Hippocampal formation (tissue), 2 donors: ENCODE results near the gene SEPTIN11.

Experiments used
- DNase-seq, 2 donors: peaks; one replicate each; lab custom pipeline; 2025; lab: John Stamatoyannopoulos, UW

Gene SEPTIN11

DNA sequence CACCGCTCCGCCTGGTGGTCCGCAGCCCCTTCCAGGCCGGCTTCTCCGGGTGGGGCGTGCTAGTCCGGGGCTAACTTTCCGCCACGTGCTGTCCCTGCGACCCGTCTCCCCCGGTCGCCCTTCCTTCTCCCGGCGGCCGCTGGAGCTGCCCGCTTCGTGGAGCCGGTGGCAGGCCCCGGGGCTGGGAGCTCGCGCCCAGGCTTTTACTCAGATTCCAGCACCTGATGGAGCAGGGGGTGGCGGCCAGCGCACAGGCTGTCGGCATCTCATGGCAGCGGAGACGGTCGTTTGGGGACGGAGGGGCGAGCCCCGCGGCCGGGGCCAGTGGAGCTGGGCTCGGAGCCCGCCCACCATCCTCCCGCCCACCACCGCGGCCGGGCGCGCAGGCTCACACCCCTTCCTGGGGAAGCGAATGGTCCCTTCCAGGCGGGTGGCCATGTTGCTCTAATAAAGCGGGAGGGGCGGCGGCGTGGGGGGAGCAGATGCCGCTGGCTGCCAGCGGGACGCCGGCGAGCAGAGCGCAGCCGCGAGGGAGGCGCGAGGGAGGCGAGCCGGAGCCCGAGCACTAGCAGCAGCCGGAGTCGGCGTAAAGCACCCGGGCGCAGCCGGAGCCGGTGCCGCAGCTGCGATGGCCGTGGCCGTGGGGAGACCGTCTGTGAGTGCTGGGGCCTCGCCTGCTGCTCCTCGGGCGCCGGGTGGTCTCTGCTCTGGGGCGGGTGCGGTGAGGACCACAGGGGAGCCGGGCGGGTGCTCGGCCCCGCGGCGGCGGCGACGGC, at the start of gene SEPTIN11:
Gene SEPTIN11, plus strand, starts transcription at position 477 of the 776 bp plus-strand sequence. Its CDS starts 152 bp downstream, at position 629.
- peak; percentile 87 to 89 for DNase-seq

DNA sequence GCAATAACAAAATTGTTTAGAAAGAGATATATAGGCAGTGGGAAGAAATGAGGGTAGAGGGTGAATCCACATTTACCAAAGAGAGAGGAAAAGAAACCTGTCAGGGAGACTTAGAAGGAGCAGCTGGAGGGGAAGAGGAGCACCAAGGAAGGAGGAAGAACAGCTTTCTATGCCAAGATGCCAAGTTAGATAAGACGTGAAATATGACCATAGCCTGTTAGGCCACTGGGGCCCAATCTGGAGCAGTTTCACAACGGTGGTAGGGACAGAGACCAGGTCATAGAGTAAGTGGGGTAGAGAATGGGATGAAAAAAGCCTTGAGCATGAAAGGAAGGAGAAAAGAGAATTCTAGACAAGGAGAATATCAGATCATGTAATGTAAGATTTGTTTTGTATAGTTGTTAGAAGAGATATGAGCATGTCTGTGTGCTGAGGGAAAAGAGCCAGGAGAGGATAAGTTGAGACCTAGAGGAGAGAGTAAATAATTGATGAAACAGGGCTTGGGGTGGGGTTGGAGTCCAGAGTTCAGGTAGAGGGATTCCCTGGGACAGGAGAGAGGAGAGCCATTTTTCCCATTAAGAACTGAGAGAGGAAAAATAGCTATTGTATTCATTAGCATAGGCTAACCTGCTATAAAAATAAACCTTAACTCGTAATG, 47.2 kb upstream of the SEPTIN11 start:
- DNase-seq, result no peak

DNA sequence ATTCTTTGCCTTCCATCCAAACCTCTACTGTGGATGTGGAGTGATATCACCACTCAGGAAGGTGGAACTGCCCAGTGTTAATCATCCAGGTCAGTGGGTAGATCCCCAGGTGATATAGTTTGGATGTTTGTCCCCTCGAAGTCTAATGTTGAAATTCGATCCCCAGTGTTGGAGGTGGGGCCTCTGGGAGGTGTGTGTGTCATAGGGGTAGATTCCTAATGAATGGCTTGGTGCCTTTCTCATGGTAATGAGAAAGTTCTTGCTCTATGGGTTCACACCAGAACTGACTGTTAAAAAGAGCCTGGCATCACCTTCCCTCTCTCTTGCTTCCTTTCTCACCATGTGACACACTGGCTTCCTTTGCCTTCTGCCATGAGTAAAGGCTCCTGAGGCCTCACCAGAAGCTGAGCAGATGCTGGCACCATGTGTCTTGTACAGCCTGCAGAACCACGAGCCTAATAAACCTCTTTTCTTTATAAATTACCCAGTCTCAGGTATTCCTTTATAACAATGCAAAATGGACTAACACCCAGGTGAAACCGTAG, 44.8 kb upstream of the SEPTIN11 start:
- DNase-seq, result no peak

DNA sequence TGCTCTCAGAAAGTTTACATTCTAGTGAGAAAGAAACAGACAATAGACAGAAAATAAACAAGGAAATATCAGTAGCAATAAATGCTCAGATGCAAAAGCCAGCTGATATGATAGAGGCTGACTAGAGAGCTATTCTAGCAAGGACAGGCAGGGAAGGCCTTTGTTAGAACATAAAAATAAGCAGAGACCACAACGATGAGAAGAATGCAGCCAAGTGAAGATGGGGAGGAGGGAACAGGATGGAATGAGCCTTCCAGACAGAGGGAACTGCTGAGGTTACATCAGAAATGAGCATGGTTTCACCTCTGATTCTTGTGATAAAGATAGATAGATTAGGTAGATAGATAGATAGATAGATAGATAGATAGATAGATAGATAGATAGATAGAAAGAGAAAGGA, 44.0 kb upstream of the SEPTIN11 start:
- no peak for DNase-seq

DNA sequence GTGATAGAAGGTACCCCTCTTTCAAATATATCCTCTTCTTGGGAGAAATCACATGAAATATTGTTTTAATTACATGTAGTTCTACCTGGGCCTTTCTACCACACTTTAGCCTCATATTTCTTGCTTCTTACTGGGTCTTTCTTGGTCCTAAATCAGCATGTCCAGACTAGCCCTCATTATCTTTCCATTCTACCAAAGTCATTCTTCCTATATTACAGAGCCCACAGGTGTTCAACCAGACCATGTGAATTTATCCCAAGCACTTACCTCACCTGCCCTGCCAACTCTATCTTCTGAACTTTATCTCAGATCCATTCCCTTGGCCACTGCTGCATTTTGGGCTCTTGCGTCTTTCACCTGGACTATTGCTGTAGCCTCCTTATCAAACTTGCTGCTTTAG, 39.8 kb upstream of the SEPTIN11 start:
- DNase-seq, result no peak

DNA sequence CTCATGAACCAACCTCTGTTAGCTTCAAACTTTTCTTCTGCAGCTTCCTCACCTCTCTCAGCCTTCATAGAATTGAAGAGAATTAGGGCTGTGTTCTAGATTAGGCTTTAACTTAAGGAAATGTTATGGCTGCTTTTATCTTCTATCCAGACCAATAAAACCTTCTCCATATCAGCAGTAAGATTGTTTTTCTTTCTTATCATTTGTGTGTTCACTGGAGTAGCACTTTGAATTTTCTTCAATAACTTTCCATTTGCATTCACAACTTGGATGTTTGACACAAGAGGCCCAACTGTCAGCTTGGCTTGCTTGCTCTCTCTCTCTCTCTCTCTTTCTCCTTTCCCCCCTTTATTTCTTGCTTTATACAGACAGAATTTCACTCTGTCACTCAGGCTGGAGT, 28.8 kb upstream of the SEPTIN11 start:
- no peak for DNase-seq

DNA sequence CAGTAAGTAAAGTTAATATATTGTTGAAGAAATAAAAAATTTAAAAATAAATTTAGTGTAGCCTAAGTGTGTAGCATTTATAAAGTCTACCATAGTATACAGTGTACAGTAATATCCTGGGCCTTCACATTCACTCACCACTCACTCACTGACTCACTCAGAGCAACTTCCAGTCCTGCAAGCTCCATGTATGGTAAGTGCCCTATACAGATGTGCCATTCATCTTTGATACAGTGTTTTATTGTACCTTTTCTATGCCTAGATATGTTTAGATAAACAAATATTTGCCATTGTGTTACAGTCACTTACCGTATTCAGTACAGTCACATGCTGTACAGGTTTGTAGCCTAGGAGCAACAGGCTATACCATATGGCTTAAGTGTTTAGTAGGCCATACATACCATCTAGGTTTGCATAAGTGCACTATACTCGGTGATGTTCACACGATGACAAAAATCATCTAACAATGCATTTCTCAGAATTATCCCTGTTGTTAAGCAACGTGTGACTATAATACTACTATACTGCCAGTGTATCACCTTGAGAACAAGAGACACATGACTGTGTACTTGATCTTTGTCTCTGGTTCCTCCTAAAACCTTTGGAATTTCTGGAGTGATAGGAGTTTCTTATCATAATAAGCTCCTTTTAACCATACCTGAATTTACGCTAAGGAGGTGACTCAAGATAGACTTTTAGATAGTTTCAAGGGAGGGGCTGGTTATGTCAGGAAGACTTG, 25.8 kb upstream of the SEPTIN11 start:
- no peak for DNase-seq

DNA sequence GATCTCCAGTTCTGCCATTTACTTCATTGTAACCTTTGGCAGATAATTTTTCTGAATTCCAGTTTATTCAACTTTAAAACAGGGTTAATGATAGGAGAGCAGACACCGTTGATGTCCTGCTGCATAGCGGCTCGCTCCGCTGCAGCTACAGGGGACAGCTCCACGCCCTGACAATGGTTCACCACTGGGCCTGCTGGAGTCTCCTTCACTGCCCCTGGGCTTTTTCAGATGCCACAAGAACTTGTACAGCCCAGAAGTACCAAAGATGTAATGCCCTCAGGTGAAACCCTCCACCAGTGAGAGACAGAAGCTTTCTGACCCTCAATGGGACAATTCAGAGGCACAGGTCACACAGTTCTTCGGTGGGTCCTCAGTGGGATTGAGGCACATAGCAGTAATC, 22.7 kb upstream of the SEPTIN11 start:
- DNase-seq, result no peak

DNA sequence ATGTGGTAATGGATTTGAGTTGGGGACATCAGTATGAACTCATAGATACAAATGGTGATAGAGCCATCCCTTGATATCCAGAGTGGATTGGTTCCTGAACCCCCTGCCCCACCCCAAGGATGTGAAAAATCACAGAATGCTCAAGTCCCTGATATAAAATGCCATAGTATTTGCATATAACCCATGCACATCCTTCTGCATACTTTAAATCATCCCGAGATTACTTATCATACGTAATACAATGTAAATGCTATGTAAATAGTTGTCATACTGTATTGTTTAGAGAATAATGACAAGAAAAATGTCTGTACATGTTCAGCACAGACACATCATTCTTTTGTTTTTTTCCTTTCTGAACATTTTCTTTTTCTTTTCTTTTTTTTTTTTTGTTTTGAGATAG, 18.9 kb upstream of the SEPTIN11 start:
- DNase-seq, result no peak

DNA sequence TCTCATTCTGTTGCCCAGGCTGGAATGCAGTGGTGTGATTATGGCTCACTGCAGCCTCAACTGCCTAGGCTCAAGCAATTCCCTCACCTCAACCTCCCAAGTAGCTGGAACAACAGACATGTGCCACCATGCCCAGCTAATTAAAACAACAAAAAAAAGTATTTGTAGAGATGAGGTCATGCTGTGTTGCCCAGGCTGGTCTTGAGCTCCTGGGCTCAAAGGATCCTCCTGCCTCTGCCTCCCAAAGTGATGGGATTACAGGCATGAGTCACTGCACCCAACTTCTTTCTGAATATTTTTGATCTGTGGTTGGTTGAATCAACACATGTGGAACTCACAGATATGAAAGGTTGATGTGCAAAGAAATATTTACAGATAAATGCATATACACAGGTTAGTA, 18.5 kb upstream of the SEPTIN11 start:
- no peak for DNase-seq

DNA sequence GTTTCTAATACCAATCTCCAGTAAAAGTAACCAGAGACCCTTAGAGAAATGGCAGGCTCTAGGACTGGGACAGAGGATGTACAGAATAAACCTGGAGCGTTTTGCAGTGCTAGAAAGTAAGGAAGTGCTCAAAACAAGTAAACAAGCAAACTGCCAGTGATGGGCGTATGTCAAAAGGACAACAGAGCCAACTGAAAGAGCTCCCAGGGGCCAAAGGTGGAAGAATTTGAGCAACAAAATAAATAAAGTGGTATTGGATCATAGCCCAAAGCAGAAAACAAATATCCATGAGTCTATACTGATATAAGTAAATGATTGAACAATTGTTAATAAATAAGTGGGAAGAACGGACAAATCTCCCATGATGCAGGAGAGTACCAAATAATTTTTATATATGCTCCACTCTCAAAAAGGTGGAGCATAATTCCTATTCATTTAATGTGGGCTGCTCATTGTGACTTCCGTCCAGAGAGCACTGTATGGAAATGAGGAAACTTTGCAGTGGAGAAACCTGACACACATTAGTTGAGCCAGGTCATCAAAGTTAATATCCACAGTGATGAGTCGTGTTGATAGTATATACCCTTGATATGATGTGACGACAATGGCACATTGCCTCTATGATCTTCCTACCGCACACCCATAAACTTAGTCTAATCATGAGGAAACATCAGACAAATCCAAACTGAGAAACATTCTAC, 17.8 kb upstream of the SEPTIN11 start:
- DNase-seq, result no peak

DNA sequence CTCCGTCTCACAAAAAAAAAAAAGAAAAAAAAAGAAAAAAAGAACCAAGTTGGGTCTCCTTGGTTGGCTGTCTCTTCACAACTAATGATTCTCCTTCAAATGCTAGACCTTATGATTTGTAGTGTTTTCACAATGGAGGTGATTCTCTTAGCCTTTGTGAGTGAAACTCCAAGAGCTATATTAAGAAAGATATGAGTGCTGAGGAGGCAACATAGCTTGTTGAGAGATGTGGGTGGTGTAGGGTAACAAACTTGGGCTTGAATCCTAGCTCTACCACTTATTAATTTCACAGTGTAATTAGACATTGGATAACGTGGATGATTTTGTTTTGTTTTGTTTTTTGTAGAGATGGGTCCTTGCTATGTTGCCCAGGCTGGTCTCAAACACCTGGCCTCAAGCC, 10.4 kb upstream of the SEPTIN11 start:
- DNase-seq, result no peak

DNA sequence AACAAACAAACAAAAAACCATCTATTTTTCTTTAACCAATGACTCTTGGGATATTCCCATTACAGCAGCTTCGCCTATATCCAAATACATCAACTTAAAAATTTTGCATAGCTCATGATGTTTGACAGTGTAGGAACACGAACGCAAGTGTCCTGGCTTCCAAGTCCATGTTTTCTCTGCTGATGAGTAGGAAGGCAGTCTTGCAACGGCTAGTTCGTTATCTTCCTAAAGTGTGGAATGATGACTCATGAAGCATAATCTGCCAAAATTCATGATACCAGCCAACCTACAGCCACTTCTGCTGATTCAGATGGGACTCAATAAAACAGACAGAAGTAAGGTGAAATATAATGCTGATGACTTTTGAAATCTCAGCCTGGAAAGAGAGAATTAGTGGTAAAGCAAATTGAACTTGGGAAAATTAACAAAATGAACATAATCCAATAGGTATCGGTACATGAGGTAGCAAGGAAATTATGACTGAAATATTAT, 6.4 kb upstream of the SEPTIN11 start:
- no peak for DNase-seq

DNA sequence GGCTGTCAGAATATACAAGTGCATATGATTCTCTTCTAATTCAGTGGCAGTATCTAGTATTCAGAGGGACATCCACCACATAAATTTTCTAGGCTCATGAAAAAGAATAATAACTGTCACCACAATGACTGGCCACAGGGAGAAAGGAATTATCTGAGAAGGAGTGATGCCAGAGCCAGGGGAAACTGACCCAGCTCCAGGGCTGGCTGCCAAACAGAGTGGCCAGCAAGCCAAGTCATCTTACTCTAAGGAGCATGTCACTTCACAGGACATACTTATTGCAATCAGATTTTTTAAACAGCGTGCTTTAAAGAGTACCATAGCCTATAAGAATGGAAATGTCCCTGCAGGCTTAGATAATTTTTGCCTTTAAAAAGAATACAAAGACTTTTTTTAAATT, 5.8 kb upstream of the SEPTIN11 start:
- DNase-seq, result peak in 1 of 2 donors; percentile 11

DNA sequence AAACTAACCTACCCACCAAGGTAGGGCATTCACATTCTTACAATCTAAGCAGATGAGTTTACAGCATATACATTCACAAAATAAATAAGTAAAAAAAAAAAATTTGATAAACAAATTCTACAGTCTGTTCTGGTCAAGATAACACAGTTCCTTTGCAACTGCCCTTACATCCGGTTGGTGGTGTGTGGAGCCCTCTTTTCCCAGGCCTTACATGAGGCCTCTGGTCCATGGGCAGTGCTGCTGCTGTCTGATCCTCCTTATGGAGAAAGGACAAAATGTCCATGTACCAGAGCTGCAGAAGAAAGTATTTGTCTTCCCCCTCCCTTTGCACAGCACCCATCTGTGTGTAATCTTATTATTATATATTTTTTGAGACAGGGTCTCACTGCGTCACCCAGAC, 2.2 kb upstream of the SEPTIN11 start:
- DNase-seq, result no peak

DNA sequence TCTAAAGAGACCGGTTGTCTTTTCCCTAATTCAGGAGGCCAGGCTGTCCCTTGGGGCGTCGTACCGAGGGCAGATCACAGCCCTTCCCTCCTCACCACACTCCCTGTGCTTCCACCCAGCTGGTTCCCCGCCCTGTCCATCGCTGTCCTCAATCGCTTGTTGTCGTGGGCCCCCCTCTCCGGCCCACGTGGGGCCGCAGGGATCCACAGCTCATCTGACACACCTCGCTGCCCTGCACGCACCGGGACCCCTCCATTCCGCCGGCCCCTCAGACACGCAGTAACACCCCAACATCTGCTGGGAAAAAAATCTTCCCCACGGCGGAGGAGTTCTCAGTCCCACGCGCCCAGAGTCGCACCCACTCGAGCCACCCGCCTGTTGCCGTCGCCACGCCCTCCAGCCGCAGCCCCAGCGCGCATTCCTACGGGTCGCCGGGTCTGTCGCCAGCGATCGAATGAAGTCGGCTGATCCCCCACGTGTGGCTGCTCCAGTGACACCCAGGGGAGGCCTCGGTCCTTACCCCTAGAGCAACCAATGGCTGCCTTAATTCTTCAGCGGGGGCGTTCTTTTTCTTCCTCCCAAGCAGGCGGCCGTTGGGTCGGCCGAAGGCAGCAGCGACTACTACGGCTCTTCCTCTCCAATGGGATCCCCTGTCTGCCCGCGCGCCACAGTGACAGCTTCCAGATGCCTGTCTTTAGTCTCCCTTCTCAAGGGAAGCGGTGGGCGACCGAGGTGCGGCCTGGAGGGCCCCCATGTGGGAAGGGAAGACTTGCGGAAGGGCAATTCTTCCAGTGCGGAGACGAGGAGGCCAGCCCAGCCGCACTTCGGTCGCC, 893 bp upstream of the SEPTIN11 start:
- peak; percentile 58 to 74 for DNase-seq

DNA sequence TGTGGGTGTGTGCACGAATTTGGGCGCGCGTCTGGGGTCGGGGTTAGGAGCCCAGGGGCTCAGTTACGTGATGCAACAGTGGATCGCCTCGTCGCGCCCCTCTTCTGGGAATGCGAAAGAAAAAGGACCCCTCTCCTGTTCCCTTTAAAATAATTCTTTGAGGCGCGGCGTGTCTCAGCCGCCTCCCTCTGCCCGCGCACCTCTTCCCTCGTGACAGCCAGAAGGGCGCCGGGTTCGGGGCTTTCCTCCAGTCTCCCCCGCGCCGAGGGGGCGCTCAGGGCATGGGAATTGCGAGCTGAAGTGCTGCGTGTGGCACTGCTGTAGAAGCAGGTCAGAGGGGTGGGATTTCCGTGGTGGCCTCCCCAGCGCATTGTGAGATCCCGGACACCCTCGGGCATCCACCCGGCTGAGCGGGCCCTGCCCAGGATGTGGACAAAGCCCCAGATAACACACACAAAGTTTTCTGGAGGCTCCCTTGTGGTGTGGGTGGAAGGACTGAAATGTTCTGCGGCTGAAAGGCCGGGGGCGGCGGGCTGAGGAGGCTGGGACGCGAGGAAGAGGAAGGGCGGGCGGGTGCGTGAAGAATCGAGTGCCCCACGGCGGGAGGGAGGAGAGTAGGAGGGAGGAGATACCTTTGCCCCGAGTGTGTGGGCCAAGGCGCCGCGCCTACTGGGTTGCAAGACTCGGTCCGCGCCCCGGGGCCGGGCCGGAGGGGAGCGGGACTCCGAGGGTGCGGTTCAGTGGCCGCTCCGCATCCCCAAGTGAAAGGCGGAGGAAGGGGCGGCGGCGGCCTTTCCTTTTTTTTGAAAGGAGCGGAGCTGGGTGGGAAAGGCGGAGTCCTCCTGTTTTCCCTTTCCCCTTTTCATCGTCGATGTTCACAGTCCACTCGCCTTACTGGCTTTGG, 752 bp downstream of the SEPTIN11 start:
- peak; percentile 23 to 50 for DNase-seq

DNA sequence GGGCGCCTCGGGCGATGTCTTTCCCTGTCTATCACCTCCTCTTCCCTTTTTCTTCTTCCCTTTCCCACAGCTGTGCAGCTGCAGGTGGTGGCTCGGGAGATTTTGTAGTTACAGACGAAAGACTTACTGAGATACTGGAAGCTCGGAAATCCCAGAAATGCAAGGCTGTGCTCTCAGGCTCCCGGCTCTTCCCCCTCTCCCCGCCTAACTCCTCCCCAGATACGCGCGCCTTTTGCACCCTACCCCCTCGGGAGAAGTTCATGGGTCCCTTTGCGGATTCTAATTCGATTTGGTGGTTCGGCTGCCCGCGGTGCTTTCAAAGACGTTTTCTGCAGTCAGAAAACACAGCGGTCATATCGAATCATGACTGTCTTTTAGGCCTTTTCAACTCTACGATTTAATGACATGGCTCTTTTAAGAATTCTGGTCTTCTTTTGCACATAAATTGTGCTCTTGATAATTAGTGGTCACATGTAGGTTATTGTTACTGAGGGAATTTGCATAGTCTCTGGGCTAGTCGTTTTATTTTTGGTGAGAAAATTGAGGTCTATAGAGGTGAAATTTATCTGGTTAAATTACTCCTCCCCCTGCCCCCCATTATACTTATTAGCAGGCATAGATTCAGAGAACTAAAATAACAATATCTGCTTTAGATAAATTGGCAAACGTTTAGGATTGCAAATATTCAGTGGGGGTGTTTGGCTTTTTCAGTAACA, 1.6 kb downstream of the SEPTIN11 start:
- DNase-seq, result peak in 1 of 2 donors; percentile 30

DNA sequence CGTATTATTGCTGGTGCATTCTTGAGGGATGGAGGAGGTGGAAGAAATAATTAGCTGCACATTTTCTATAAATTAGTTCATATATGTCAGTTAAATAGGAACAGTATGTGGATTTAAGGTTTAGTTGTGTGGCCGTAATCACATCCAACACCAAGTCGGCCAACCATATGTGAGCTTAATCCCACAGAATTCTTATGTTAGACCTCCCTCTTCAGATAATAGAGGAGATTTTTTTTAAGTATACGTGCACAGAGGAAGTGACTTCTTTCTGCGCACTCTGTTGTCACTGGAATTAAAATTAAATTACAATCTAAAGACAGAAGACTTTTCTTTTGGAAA, 2.1 kb downstream of the SEPTIN11 start:
- no peak for DNase-seq
